PFSK-1 (cell line): ENCODE results near the gene ARSH.

Experiments used
- FOXP2 ChIP-seq: optimal IDR thresholded peaks from 2 replicates; pipeline ENCODE3; 2011; ENCODE audit warnings: borderline replicate concordance, control low read depth, inconsistent platforms; ENCODE audit not compliant: insufficient read depth; ENCODE audit errors: extremely low read length, extremely low read depth
- POLR2AphosphoS5 ChIP-seq: IDR thresholded peaks from 2 replicates; pipeline ENCODE4 v1.6.1; 2012; ENCODE audit warnings: low read depth, mild to moderate bottlenecking, control low read depth, low read length, moderate library complexity
- SIN3A ChIP-seq: IDR thresholded peaks from 2 replicates; pipeline ENCODE4 v1.6.1; 2012; ENCODE audit warnings: mild to moderate bottlenecking, low read length, moderate library complexity, borderline replicate concordance; ENCODE audit not compliant: insufficient read depth
- TAF1 ChIP-seq: IDR thresholded peaks from 2 replicates; pipeline ENCODE4 v1.6.1; 2012; ENCODE audit warnings: low read length, control low read depth, borderline replicate concordance; ENCODE audit not compliant: insufficient read depth
- TF ChIP-seq, protein P1 (sequence below), 2 experiments: IDR thresholded peaks; 2 replicates each; pipeline versions ENCODE4 v1.6.1 to v1.8.0; 2011 to 2012; ENCODE audit warnings: low read depth in 2 of 2, low read length in 2 of 2, control low read depth in 1 of 2, inconsistent platforms in 1 of 2, mild to moderate bottlenecking in 1 of 2, moderate library complexity in 1 of 2; ENCODE audit not compliant: insufficient read depth in 1 of 2

ARSH gene

DNA sequence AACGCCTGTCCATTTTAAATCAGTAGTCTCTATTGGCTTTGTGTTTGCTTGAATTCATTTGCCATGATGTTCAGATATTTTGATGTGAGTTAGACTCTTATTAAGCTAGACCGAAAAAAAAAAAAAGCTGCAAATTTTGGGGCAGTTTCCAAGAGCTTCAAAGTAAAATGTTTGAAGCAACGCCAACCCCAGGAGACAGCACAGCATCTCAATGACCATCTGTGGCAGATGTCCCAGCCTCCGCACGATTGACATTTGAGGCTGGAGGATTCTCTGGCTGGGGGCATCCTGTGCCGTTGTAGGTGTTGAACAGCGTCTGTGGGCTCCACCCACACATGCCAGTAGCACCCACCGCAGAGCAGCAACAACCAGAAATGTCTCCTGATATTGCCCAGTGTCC is 17.8 kb downstream of the ARSH start:
- TF ChIP-seq SIN3A (no peak), POLR2AphosphoS5 (no peak), TAF1 (no peak), FOXP2 (no peak)
- TF ChIP-seq, protein P1, sequence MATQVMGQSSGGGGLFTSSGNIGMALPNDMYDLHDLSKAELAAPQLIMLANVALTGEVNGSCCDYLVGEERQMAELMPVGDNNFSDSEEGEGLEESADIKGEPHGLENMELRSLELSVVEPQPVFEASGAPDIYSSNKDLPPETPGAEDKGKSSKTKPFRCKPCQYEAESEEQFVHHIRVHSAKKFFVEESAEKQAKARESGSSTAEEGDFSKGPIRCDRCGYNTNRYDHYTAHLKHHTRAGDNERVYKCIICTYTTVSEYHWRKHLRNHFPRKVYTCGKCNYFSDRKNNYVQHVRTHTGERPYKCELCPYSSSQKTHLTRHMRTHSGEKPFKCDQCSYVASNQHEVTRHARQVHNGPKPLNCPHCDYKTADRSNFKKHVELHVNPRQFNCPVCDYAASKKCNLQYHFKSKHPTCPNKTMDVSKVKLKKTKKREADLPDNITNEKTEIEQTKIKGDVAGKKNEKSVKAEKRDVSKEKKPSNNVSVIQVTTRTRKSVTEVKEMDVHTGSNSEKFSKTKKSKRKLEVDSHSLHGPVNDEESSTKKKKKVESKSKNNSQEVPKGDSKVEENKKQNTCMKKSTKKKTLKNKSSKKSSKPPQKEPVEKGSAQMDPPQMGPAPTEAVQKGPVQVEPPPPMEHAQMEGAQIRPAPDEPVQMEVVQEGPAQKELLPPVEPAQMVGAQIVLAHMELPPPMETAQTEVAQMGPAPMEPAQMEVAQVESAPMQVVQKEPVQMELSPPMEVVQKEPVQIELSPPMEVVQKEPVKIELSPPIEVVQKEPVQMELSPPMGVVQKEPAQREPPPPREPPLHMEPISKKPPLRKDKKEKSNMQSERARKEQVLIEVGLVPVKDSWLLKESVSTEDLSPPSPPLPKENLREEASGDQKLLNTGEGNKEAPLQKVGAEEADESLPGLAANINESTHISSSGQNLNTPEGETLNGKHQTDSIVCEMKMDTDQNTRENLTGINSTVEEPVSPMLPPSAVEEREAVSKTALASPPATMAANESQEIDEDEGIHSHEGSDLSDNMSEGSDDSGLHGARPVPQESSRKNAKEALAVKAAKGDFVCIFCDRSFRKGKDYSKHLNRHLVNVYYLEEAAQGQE (IDR thresholded peaks at IDR 0.05; ENCODE audit: insufficient read depth in 1 of 2, low read depth in 2 of 2, low read length in 2 of 2): no peak

DNA sequence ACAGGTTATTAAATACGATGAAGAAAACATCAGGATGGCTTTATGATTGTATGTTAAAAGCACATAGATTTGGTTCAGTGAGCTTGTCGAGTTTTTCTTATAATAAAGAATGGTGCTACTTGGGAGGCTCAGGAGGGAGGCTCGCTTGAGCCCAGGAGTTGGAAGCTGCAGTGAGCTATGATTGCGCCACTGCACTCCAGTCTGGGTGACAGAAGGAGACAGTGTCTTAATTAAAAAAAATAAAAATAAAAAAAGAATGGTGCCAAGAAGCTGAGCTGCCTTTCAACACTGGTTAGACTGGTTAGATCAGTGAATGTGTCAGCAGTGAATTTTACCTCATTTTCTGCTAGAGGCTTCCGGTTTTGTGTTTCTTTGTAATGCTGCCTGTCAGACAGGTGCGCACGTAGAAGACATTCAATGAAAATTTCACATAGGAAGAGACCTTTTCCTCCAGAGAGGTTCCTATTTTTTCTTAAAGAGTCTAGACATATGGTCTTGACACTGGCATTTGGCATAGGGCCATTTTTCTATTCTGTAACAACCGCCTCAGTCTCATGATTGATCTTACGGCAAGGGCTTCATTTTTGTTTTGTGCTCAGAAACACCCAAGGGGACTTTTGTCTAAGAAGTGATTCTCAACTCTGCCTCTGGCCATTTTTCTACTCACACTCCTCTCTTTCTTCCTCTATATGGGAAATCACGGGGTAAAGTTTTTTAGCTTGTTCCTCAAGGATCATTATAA is 19.9 kb downstream of the ARSH start:
- no peak for TF ChIP-seq POLR2AphosphoS5
- TF ChIP-seq FOXP2: no peak
- TF ChIP-seq, protein P1 (IDR thresholded peaks at IDR 0.05; ENCODE audit: insufficient read depth in 1 of 2, low read depth in 2 of 2, low read length in 2 of 2): no peak
- TF ChIP-seq SIN3A: no peak
- TF ChIP-seq TAF1: no peak

DNA sequence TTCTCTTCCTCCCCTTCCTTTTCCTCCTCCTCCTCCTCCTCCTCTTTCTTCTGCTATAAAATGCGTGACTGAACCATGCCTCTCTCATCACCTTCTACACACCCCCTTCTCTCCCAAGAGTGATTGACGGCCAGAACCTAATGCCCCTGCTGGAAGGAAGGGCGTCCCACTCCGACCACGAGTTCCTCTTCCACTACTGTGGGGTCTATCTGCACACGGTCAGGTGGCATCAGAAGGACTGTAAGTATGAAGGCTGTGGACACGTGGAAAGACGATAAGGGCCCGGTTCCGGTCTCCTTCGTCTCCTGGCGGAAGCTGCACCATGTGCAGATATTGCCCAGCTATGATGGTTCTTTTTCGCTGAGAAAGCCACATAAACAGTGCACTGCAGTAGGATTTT is 22.8 kb downstream of the ARSH start:
- no peak for TF ChIP-seq TAF1
- TF ChIP-seq FOXP2: no peak
- TF ChIP-seq SIN3A: no peak
- TF ChIP-seq, protein P1 (IDR thresholded peaks at IDR 0.05; ENCODE audit: insufficient read depth in 1 of 2, low read depth in 2 of 2, low read length in 2 of 2): no peak
- TF ChIP-seq POLR2AphosphoS5: no peak

DNA sequence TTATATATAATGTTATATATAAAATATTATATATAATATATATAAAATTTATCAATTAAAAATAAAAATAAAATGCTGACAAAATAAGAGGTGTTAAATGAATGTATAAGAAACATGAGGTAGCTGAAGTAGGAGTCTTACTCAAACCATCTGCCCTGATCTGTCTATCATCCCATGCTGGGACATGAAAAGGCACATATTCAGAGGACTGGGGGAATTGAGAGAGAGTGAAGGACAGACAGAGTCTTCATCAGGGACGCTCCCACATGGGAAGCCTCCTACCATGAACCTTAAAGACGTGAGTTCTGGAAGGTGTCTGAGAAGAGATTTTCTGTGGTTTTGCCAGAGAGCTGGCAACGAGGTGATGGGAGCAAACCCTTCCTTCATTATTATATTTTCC is 30.9 kb downstream of the ARSH start:
- TF ChIP-seq POLR2AphosphoS5 (no peak), FOXP2 (no peak), TAF1 (no peak), SIN3A (no peak)
- TF ChIP-seq, protein P1 (IDR thresholded peaks at IDR 0.05; ENCODE audit: insufficient read depth in 1 of 2, low read depth in 2 of 2, low read length in 2 of 2): no peak

DNA sequence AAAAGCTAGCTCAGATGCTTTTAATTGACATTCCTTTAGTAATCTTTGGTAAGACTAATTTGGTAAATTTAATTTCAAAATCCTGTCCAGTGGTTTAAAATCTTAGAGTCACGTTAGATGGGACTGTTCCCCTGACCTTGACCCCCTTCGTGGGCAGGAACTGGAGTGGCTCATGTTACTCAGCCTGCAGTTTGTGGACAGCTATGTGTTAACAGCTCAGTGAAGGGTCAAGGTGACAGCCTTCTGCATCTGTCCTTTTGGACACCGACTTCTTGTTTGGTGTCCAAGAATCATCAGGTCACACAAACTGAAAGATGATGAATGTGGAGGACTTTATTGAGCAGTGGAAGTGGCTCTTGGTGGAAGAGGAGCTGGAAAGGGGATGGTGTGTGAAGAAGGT is 37.9 kb downstream of the ARSH start:
- TF ChIP-seq TAF1 (no peak), FOXP2 (no peak), SIN3A (no peak)

DNA sequence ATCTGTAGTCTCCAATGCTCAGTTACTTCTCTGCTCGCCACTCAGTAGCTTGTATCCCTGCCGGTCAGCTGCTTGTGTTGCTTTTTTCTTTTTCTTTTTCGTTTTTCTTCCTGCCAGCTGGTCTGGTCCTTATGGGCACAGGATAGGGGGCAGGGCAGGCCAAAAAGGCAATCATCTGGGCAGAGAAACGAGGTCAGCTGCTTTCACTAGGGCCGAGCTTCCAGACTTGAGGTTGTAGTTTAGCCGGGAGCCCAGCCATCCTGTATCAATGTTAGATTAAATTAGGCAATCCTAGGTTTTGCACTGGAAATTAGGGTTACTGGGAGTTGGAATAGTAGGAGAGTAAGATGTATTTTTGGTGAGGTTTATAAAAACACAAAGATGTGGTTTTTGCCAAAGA is 38.3 kb downstream of the ARSH start:
- no peak for TF ChIP-seq FOXP2
